Right lobe of liver (tissue), 6 donors: ENCODE results near the gene TMEM151B. TPM values are rescaled to one million over a fixed set of nuclear protein-coding genes. Genes with fewer than 3 reads are reported as not detected.

ENCODE experiments used
- ATAC-seq, 4 donors: fragments of 200-7000 bp; cut with Tn5 transposase; one replicate each; pipeline ENCODE4 v1.9.1; 2020; ENCODE audit warnings: mild to moderate bottlenecking in 4 of 4, moderate library complexity in 4 of 4
- DNase-seq, 3 donors: peaks; one replicate each; pipeline ENCODE4 v3.0.0-alpha.2; 2020
- H3K27ac ChIP-seq, 3 donors: fragments of 200-600 bp; one replicate each; pipeline ENCODE4 v1.8.0; 2022
- H3K27me3 ChIP-seq, 2 donors: fragments of 200-600 bp; one replicate each; pipeline ENCODE4 v1.8.0; 2022
- H3K36me3 ChIP-seq, 4 donors: fragments of 200-600 bp; sonication (generic) in 1 of 4; one replicate each; pipeline versions ENCODE4 v1.5.1 to v1.8.0; 2017 to 2022; ENCODE audit warnings: control low read depth in 1 of 4
- H3K4me1 ChIP-seq, 4 donors: fragments of 200-600 bp; sonication (generic) in 1 of 4; one replicate each; pipeline versions ENCODE4 v1.5.1 to v1.8.0; 2017 to 2022; ENCODE audit warnings: control low read depth in 1 of 4
- H3K4me3 ChIP-seq, 3 donors: fragments of 200-600 bp; one replicate each; pipeline ENCODE4 v1.8.0; 2022
- H3K9me3 ChIP-seq, 4 donors: fragments of 200-600 bp; sonication (generic) in 1 of 4; one replicate each; pipeline versions ENCODE4 v1.5.1 to v1.8.0; 2017 to 2022; ENCODE audit warnings: control low read depth in 1 of 4
- CTCF ChIP-seq, 4 donors: fragments of 200-600 bp in 3 of 4; fragments of 450-650 bp in 1 of 4; IDR thresholded peaks; one replicate each; pipeline versions ENCODE4 v1.5.1 to v1.8.0; 2016 to 2022; ENCODE audit warnings: antibody characterized with exemption in 4 of 4, mild to moderate bottlenecking in 2 of 4
- POLR2A ChIP-seq: fragments of 450-650 bp; IDR thresholded peaks from one replicate; pipeline ENCODE4 v1.6.1; 2017; ENCODE audit warnings: antibody characterized with exemption, mild to moderate bottlenecking
- WGBS: methylation state at CpG from one replicate; pipeline ENCODE4 v1.1.6; 2018; ENCODE audit warnings: low coverage, low lambda C conversion rate; ENCODE audit not compliant: insufficient coverage; ENCODE audit errors: missing lambda C conversion rate; 5-methylcytosine and 5-hydroxymethylcytosine counted together
- intact Hi-C, 2 donors: fragments of 100-400 bp; cut with DNase I; formaldehyde crosslinking; loops; one replicate each; pipeline versions ENCODE4 v1.11.2 to v1.14.1; 2022
- total RNA-seq, 6 experiments: library from RNA; depleted of rRNA in 2 of 6; stranded (reverse); fragments of >200 nt in 2 of 6; fragmentation: NEBNext Ultra II Directional in 3 of 6; extraction: Animal tissue kit (Norgen Biotek cat#: 25700) in 3 of 6; gene quantifications; one replicate each; pipeline versions ENCODE4 v1.1.0 to v1.2.4, GENCODE V29; 2016 to 2023
- donor health status: DM: no; HTN: yes; CAD: no.
- donor health status: DM: no; HTN: no; CAD: no.
- donor health status: DM: no; HTN: no; CAD: no.
- donor health status: DM: no; HTN: yes; CAD: no.
- donor health status: DM: no; HTN: yes; CAD: no.

The TMEM151B gene
- total RNA-seq, 6 experiments from 2014 or later, result not detected

- H3K9me3 ChIP-seq, result no peaks in the 10 kb centered on the region
- peak overlapping the region; percentile 25 to 42 (median 35) for H3K4me3 ChIP-seq
- peaks cover 0 to 14% of the 10 kb centered on the region in 2 donors for H3K27me3 ChIP-seq
- H3K27ac ChIP-seq, result no peak overlapping the region
- intact Hi-C loops, result no loop called here
- peaks cover 0 to 6% (median 0%) of the 10 kb centered on the region in 4 donors for H3K36me3 ChIP-seq
- TF ChIP-seq CTCF (IDR thresholded peaks at IDR 0.05) (no peak), POLR2A (no peak)
- WGBS, result 5% methylated on average over 7 of the region's 86 CpGs
- DNase-seq, result peak in 1 of 3 donors; percentile 53
- peaks cover 0 to 13% (median 5%) of the 10 kb centered on the region in 4 donors for H3K4me1 ChIP-seq
- peak; percentile 69 to 84 (median 70) for ATAC-seq
These were observed 27.1 kb downstream of the TMEM151B start for GRCh38 chr6:44297063-44298038.

- no peaks in the 10 kb centered on the region for H3K9me3 ChIP-seq
- 57% methylated on average over 8 of the region's 20 CpGs for WGBS
- no peak for TF ChIP-seq CTCF (IDR thresholded peaks at IDR 0.05)
- DNase-seq (no peak), ATAC-seq (peak; percentile 29 to 56 (median 38))
- intact Hi-C loops, result no loop called here
- no peak overlapping the region for H3K27ac ChIP-seq
- peaks cover 0 to 14% of the 10 kb centered on the region in 2 donors for H3K27me3 ChIP-seq
- peaks cover 0 to 7% (median 0%) of the 10 kb centered on the region in 4 donors for H3K36me3 ChIP-seq
- peaks cover 0 to 13% (median 5%) of the 10 kb centered on the region in 4 donors for H3K4me1 ChIP-seq
- no peak overlapping the region for H3K4me3 ChIP-seq
These were observed 28.0 kb downstream of the TMEM151B start for GRCh38 chr6:44298055-44298803.

- peaks cover 0 to 13% (median 5%) of the 10 kb centered on the region in 4 donors for H3K4me1 ChIP-seq
- intact Hi-C loops, result no loop called here
- no peaks in the 10 kb centered on the region for H3K9me3 ChIP-seq
- peaks cover 0 to 14% of the 10 kb centered on the region in 2 donors for H3K27me3 ChIP-seq
- H3K4me3 ChIP-seq, result no peak overlapping the region
- no peak overlapping the region for H3K27ac ChIP-seq
- H3K36me3 ChIP-seq, result peaks cover 0 to 13% (median 3%) of the 10 kb centered on the region in 4 donors
- TF ChIP-seq POLR2A, result no peak
- no peak for TF ChIP-seq CTCF (IDR thresholded peaks at IDR 0.05)
- no peak for DNase-seq
- ATAC-seq, result no peak
- 57% methylated on average over 2 of the region's 3 CpGs for WGBS
These were observed 28.6 kb downstream of the TMEM151B start for GRCh38 chr6:44298864-44299263.

- TF ChIP-seq POLR2A, result no peak
- no peak for TF ChIP-seq CTCF (IDR thresholded peaks at IDR 0.05)
- Histone ChIP-seq H3K9me3 (no peaks in the 10 kb centered on the region), H3K4me3 (no peak overlapping the region), H3K36me3 (peaks cover 0 to 20% (median 12%) of the 10 kb centered on the region in 4 donors), H3K27ac (no peak overlapping the region), H3K27me3 (peaks cover 0 to 11% of the 10 kb centered on the region in 2 donors), H3K4me1 (peaks cover 0 to 13% (median 5%) of the 10 kb centered on the region in 4 donors)
- intact Hi-C loops, result no loop called here
- DNase-seq (no peak), ATAC-seq (no peak)
- 0% methylated on average over 1 of the region's 7 CpGs for WGBS
These were observed 30.1 kb downstream of the TMEM151B start for GRCh38 chr6:44300292-44300823.
